GM10847 (cell line): ENCODE results near the gene BRSK2.

Experiments
- POLR2A ChIP-seq: IDR thresholded peaks from 2 replicates; pipeline ENCODE4 v1.6.1; 2011; ENCODE audit not compliant: insufficient read length; ENCODE audit errors: extremely low read depth

The BRSK2 gene

GRCh38 chr11:1407668-1408067 lies 17.9 kb downstream of the BRSK2 start:
- TF ChIP-seq POLR2A = no peak

GRCh38 chr11:1408346-1408745 lies 18.6 kb downstream of the BRSK2 start:
- no peak for TF ChIP-seq POLR2A

- no peak for TF ChIP-seq POLR2A
Measured at GRCh38 chr11:1409108-1409851, 19.5 kb downstream of the BRSK2 start.

GRCh38 chr11:1410366-1411291 lies 20.9 kb downstream of the BRSK2 start:
- no peak for TF ChIP-seq POLR2A

GRCh38 chr11:1411301-1411700 lies 21.6 kb downstream of the BRSK2 start:
- TF ChIP-seq POLR2A = no peak

GRCh38 chr11:1412377-1413095 lies 22.8 kb downstream of the BRSK2 start:
- TF ChIP-seq POLR2A = no peak

GRCh38 chr11:1414650-1415049 lies 24.9 kb downstream of the BRSK2 start:
- TF ChIP-seq POLR2A = no peak

GRCh38 chr11:1415631-1416030 lies 25.9 kb downstream of the BRSK2 start:
- TF ChIP-seq POLR2A = no peak

GRCh38 chr11:1419811-1420210 lies 30.1 kb downstream of the BRSK2 start:
- no peak for TF ChIP-seq POLR2A

GRCh38 chr11:1421291-1421690 lies 31.6 kb downstream of the BRSK2 start:
- no peak for TF ChIP-seq POLR2A

GRCh38 chr11:1422481-1422880 lies 32.7 kb downstream of the BRSK2 start:
- no peak for TF ChIP-seq POLR2A

- no peak for TF ChIP-seq POLR2A
Measured at GRCh38 chr11:1422981-1423380, 33.2 kb downstream of the BRSK2 start.

- TF ChIP-seq POLR2A = no peak
Measured at GRCh38 chr11:1425006-1425405, 35.3 kb downstream of the BRSK2 start.

- no peak for TF ChIP-seq POLR2A
Measured at GRCh38 chr11:1425439-1425838, 35.7 kb downstream of the BRSK2 start.

- no peak for TF ChIP-seq POLR2A
Measured at GRCh38 chr11:1428762-1429316, 39.1 kb downstream of the BRSK2 start.
